AG10803 (cell line): Measurements from ENCODE around the gene SF3B5.

ENCODE experiments used
- DNase-seq: peaks from one replicate; pipeline ENCODE4 v3.0.0; 2010; ENCODE audit warnings: low read depth
- H3K4me3 ChIP-seq: 2 replicates; pipeline ENCODE4 v1.5.1; 2011; ENCODE audit warnings: mild to moderate bottlenecking, low read length, control low read depth
- TF ChIP-seq, protein P1 (sequence below): conservative IDR thresholded peaks from 2 replicates; pipeline ENCODE4 v1.5.1; 2011; ENCODE audit warnings: mild to moderate bottlenecking, low read length, control low read depth, inconsistent platforms

The SF3B5 gene

DNA sequence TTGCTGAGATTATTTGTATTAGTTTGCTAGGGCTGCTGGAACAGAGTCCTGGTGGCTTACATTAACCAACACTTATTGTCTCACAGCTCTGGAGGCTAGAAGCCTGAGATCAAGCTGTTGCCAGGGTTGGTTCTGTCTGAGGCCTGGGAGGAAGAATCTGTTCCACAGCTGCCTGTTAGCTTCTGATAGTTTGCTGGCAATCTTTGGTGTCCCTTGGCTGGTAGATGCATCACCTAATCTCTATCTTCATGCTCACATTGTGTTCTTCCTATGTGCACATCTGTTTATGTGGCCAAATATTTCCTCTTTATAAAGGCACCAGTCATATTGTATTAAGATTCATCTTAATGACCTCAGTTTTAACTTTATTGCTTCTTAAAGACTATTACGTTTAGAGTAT lies 19.5 kb downstream of the SF3B5 start:
- TF ChIP-seq, protein P1, sequence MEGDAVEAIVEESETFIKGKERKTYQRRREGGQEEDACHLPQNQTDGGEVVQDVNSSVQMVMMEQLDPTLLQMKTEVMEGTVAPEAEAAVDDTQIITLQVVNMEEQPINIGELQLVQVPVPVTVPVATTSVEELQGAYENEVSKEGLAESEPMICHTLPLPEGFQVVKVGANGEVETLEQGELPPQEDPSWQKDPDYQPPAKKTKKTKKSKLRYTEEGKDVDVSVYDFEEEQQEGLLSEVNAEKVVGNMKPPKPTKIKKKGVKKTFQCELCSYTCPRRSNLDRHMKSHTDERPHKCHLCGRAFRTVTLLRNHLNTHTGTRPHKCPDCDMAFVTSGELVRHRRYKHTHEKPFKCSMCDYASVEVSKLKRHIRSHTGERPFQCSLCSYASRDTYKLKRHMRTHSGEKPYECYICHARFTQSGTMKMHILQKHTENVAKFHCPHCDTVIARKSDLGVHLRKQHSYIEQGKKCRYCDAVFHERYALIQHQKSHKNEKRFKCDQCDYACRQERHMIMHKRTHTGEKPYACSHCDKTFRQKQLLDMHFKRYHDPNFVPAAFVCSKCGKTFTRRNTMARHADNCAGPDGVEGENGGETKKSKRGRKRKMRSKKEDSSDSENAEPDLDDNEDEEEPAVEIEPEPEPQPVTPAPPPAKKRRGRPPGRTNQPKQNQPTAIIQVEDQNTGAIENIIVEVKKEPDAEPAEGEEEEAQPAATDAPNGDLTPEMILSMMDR, result no peak
- DNase-seq, result no peak
- no peak overlapping the region for H3K4me3 ChIP-seq

DNA sequence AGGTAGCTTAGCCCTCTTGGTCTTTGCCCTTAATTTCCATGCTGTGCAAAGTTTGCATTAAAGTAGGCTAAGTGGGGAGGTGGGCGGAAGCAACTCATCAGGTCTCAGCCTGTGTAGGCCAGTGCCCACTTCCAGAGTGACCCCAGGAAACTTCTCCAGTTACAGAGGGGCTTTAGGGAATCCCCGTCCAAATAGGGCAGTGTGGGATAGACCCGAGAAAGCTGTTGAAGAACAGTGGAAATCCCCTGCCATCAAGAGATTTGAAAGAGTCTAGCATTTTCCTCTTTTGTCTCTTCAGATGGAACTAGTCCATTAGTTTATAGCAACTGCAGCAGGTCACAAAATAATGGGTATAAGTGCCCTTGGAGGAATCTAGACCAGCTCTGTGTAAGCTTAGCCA lies 20.2 kb downstream of the SF3B5 start:
- TF ChIP-seq, protein P1, result no peak
- DNase-seq, result no peak
- no peak overlapping the region for H3K4me3 ChIP-seq

DNA sequence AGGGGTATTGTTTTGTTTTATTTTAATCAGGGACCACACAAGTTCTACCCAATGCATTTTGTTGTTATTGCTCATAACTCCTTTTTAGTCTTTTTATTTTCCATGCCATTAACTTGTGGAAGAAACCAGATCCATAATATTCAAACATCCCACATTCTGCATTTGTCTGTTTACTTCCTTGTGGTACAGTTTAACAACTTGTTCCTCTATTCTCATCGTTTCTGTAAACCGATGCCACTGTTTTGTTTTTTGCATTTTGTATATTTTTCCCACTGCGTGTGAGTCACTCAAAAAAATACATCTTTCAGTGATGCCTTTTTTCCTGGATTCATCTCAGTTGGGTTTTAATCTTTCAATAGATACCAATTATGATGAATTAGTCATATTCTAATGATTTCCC lies 22.3 kb downstream of the SF3B5 start:
- no peak for DNase-seq
- no peak overlapping the region for H3K4me3 ChIP-seq
- TF ChIP-seq, protein P1, result no peak

DNA sequence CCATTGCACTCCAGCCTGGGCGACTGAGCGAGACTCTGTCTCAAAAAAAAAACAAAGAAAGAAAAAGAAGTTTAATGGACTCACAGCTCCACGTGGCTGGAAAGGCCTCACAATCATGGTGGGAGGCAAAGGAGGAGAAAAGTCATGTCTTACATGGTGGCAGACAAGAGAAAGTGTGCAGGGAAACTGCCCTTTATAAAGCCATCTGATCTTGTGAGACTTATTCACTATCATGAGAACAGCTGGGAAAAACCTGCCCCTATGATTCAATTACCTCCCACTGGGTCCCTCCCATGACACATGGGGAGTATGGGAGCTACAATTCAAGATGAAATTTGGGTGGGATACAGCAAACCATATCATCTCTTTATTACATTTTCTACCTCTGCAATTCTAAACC lies 25.9 kb downstream of the SF3B5 start:
- no peak for DNase-seq
- TF ChIP-seq, protein P1, result no peak
- H3K4me3 ChIP-seq, result no peak overlapping the region

DNA sequence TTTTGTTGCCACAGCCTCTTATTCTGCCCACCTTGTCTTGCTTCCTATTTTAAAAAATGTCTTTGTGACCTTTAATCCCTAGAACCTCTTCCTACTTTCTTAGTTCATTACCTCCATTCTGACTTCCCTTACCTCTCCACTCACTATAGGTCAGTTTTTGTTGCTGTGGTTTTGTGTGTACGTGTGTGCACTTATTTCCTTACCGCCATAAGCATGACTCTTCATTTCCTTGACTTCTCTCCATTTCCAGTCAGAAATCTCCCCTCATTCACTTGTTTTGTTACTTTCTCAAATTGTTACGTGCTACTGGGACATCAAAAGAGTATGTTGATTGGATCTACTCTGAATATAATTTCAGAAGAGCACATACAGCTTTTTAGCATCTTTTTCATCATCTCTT lies 26.6 kb downstream of the SF3B5 start:
- DNase-seq, result no peak
- TF ChIP-seq, protein P1, result no peak
- H3K4me3 ChIP-seq, result no peak overlapping the region

DNA sequence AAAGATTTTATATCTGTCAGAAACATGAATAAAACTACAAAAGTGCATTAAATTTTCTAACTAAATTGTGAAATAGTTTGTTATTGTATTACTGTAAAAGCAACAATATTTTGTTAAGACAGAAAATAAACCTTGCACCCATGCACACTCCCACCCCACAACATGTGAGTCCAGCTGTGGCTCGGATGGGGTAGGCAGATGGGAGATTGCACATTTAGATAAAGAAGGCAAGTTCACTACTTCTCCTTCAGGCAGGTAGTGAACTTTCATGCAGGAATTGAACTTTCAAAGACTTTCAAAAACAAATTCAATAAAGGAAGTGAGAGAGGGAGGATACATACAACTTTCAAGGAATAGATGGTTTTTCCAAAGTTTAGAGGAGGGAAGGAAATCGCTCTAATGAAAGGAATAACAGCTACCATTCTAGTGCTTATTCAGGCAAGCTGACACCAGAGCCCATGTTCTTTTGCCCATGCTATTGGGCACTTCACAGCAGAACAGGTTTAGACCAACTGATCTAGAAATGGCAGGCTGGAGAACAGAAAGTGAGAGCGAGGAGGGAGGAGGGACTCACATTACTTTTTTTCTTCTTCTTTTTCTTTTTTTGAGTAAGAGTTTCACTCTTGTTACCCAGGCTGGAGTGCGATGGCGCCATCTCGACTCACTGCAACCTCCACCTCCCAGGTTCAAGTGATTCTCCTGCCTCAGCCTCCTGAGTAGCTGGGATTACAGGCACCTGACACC lies 28.5 kb downstream of the SF3B5 start:
- TF ChIP-seq, protein P1, result no peak
- DNase-seq, result no peak

DNA sequence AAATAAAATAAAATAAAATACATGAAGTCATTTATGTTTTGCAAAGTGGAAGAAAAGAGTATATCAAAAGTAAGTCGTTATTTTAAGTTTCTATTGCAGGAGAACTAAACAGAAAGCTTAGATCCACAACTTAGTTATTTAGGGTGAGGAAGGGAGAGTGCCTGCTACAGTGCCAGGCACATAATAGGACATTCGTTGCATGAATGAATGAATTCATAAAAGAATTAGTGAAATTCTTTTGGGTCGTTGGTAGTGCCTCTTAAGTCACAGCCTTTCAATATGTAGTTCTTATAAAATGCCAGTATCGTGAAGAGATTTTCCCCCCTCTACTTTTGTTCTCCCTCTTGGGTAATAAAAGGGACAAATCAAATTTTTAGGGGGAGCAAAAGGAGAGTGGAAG lies 29.1 kb downstream of the SF3B5 start:
- no peak overlapping the region for H3K4me3 ChIP-seq
- TF ChIP-seq, protein P1, result no peak
- no peak for DNase-seq

More for the DNA sequence above, 28.5 kb downstream of the SF3B5 start:
- no peak overlapping the region for H3K4me3 ChIP-seq
